ENCODE results near the gene PRR11.

Gene PRR11

DNA sequence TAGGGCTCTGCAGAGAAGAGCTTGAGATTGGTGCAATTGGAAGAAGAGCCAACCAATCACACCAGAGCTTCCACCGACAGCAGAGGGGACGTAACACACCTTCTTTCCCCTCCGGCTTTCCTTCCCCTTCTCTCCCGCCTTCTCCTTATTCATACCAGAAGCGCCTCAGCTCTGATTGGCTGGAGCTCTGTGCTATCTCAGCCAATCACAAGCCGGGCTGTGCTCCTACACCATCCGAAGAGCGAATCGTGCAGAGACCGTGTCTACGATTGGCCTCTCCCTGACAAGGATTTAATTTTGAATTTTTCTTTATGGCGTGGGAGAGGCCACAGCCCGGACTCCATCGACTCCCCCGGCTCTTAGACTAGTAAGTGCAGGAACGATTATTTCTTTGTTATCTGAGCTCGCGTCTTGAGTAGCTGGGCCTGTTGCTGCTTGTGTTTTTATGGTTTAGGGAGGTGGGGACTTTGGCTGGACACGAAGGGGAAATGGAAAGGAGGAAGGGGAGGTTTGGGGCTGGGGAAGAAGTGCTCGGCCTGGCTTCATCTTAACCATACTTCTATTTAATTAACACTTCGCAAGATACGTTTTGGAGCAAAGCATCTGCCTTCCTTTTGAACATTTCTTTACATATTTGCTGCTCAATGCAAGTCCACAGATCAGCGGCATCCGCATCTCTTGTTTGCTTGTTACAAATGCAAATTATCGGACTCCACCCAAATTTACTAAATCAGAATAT, at the start of gene PRR11:
PRR11 (plus strand) TSS at position 308 of the 739 bp plus-strand sequence. CDS start 14,007 bp downstream, outside the sequence.
- H3K79me2 ChIP-seq (ENCODE audit: low read length), result peaks cover 91% of the 10 kb centered on the region
- H3K4me1 ChIP-seq (ENCODE audit: low read length), result peaks cover 29% of the 10 kb centered on the region
- TF ChIP-seq CTCF (IDR thresholded peaks at IDR 0.05; ENCODE audit: low read length) (no peak), EZH2phosphoT487 (IDR thresholded peaks at IDR 0.05; ENCODE audit: low read length) (no peak), EZH2 (optimal IDR thresholded peaks at IDR 0.05; ENCODE audit: low read depth, low read length) (no peak)
- H3K27me3 ChIP-seq (replicated peaks; ENCODE audit: insufficient read depth, low read length), result no peaks in the 10 kb centered on the region
- peak within 1 kb of the TSS; percentile 75 for H3K27ac ChIP-seq (ENCODE audit: low read length)
- no peaks in the 10 kb centered on the region for H3K36me3 ChIP-seq (replicated peaks; ENCODE audit: insufficient read depth, low read length)
- no peaks in the 10 kb centered on the region for H3K9me3 ChIP-seq (replicated peaks; ENCODE audit: insufficient read depth, low read length)
- H3F3A ChIP-seq (ENCODE audit: insufficient read depth, low read length), result no peaks in the 10 kb centered on the region
- peak within 1 kb of the TSS; percentile 92 for H3K4me3 ChIP-seq (ENCODE audit: low read length)
- DNase-seq, result peak; percentile 99
- H2AFZ ChIP-seq (ENCODE audit: low read length), result peak within 1 kb of the TSS; percentile 79
- no peaks in the 10 kb centered on the region for H3K9me2 ChIP-seq (replicated peaks; ENCODE audit: insufficient read depth, low read length)
- H3K4me2 ChIP-seq (ENCODE audit: low read depth, low read length), result peak within 1 kb of the TSS; percentile 70
- peaks cover under 1% of the 10 kb centered on the region; the same call in 1 of the 2 replicates for H4K20me1 ChIP-seq (ENCODE audit: insufficient read depth, low read length)
- peak within 1 kb of the TSS; percentile 90 for H3K9ac ChIP-seq (ENCODE audit: low read length)

DNA sequence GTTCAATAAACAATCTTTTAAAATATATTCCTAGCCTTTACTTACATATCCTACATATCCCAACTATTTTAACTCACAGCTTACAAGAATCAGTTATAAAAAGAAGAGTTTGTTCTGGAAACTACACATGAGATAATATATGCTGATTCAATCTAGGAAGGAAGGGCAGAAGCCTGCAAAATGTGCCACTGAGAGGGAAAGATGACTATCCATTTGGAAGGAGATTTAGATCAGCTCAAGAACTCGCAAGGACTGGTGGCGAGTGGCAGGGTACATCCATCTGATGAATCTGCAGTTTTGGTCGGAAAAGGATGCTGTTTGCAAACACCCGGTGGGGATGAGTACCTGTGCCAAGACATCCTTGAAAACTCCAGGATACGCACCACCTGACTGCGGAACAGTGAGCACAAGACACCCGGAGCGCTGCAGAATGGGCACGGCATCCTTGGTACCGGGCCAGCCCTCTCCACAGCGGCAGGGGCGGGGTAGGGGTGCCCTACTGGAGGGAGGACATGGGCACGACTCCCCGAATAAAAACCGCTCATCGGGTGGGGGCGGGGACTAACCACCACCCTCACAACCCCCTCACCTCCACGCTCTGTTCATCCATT, 49.6 kb upstream of the PRR11 start:
- Histone ChIP-seq H3K79me2 (ENCODE audit: low read length) (peaks cover 44% of the 10 kb centered on the region), H3K27ac (ENCODE audit: low read length) (peak overlapping the region; percentile 84), H3K9me3 (replicated peaks; ENCODE audit: insufficient read depth, low read length) (no peaks in the 10 kb centered on the region), H3K4me2 (ENCODE audit: low read depth, low read length) (peak overlapping the region; percentile 80), H4K20me1 (ENCODE audit: insufficient read depth, low read length) (no peaks in the 10 kb centered on the region), H3K27me3 (replicated peaks; ENCODE audit: insufficient read depth, low read length) (no peaks in the 10 kb centered on the region), H3K4me1 (ENCODE audit: low read length) (peaks cover 8% of the 10 kb centered on the region), H3K9ac (ENCODE audit: low read length) (peak overlapping the region; percentile 92), H3F3A (ENCODE audit: insufficient read depth, low read length) (peaks cover 20% of the 10 kb centered on the region), H3K9me2 (replicated peaks; ENCODE audit: insufficient read depth, low read length) (no peaks in the 10 kb centered on the region), H3K36me3 (replicated peaks; ENCODE audit: insufficient read depth, low read length) (no peaks in the 10 kb centered on the region), H3K4me3 (ENCODE audit: low read length) (peak overlapping the region; percentile 98), H2AFZ (ENCODE audit: low read length) (peak overlapping the region; percentile 98)
- TF ChIP-seq CTCF (IDR thresholded peaks at IDR 0.05; ENCODE audit: low read length) (no peak), EZH2 (optimal IDR thresholded peaks at IDR 0.05; ENCODE audit: low read depth, low read length) (no peak), EZH2phosphoT487 (IDR thresholded peaks at IDR 0.05; ENCODE audit: low read length) (no peak)
- peak; percentile 57 for DNase-seq

- Histone ChIP-seq H3K27me3 (replicated peaks; ENCODE audit: insufficient read depth, low read length) (no peaks in the 10 kb centered on the region), H3K4me2 (ENCODE audit: low read depth, low read length) (peak within 1 kb of the TSS; percentile 80), H3K4me1 (ENCODE audit: low read length) (peaks cover 8% of the 10 kb centered on the region), H3F3A (ENCODE audit: insufficient read depth, low read length) (peaks cover 20% of the 10 kb centered on the region), H3K27ac (ENCODE audit: low read length) (peak within 1 kb of the TSS; percentile 84), H2AFZ (ENCODE audit: low read length) (peak within 1 kb of the TSS; percentile 98), H4K20me1 (ENCODE audit: insufficient read depth, low read length) (no peaks in the 10 kb centered on the region), H3K9me2 (replicated peaks; ENCODE audit: insufficient read depth, low read length) (no peaks in the 10 kb centered on the region), H3K4me3 (ENCODE audit: low read length) (peak within 1 kb of the TSS; percentile 98), H3K36me3 (replicated peaks; ENCODE audit: insufficient read depth, low read length) (no peaks in the 10 kb centered on the region; the same call in 1 of the 2 replicates), H3K79me2 (ENCODE audit: low read length) (peaks cover 41% of the 10 kb centered on the region), H3K9me3 (replicated peaks; ENCODE audit: insufficient read depth, low read length) (no peaks in the 10 kb centered on the region), H3K9ac (ENCODE audit: low read length) (peak within 1 kb of the TSS; percentile 92)
- peak; percentile 100 for DNase-seq
- no peak for TF ChIP-seq EZH2phosphoT487 (IDR thresholded peaks at IDR 0.05; ENCODE audit: low read length)
- no peak for TF ChIP-seq CTCF (IDR thresholded peaks at IDR 0.05; ENCODE audit: low read length)
- TF ChIP-seq EZH2 (optimal IDR thresholded peaks at IDR 0.05; ENCODE audit: low read depth, low read length), result no peak
These were observed 48.9 kb upstream of the PRR11 start, which contains the start of gene TRIM37 for GRCh38 chr17:59106463-59107305. Gene TRIM37, minus strand, starts transcription at chr17:59106880. Its CDS starts 419 bp downstream, at chr17:59106461.
